H9 (cell line): ENCODE data around the gene TMPRSS6. TPM values are rescaled to one million over a fixed set of nuclear protein-coding genes. Genes with fewer than 3 reads are reported as not detected.

Source experiments
- DNase-seq: peaks from one replicate; pipeline ENCODE4 v3.0.0-alpha.2; 2017
- H2AFZ ChIP-seq: one replicate; pipeline ENCODE4 v1.6.1; 2013; ENCODE audit warnings: mild to moderate bottlenecking, low read length, control low read depth, moderate library complexity
- H2AK5ac ChIP-seq: 2 replicates; pipeline ENCODE4 v1.6.1; 2013; ENCODE audit warnings: low read length, control low read depth, mixed read lengths; ENCODE audit not compliant: insufficient read length
- H2BK120ac ChIP-seq: one replicate; pipeline ENCODE4 v1.6.1; 2013; ENCODE audit warnings: low read depth, mild to moderate bottlenecking, low read length, control low read depth, inconsistent platforms; ENCODE audit not compliant: poor library complexity, severe bottlenecking
- H2BK12ac ChIP-seq: 2 replicates; pipeline ENCODE4 v1.6.1; 2013; ENCODE audit warnings: low read length, control low read depth, mixed read lengths, low read depth; ENCODE audit not compliant: insufficient read length
- H2BK15ac ChIP-seq: 2 replicates; pipeline ENCODE4 v1.6.1; 2013; ENCODE audit warnings: low read depth, low read length, control low read depth
- H2BK20ac ChIP-seq: one replicate; pipeline ENCODE4 v1.6.1; 2013; ENCODE audit warnings: low read depth, mild to moderate bottlenecking, low read length, control low read depth, inconsistent platforms; ENCODE audit not compliant: poor library complexity, severe bottlenecking
- H2BK5ac ChIP-seq: 2 replicates; pipeline ENCODE4 v1.6.1; 2013; ENCODE audit warnings: low read length, control low read depth, mixed read lengths; ENCODE audit not compliant: insufficient read length
- H3K14ac ChIP-seq: 2 replicates; pipeline ENCODE4 v1.6.1; 2013; ENCODE audit warnings: low read length, control low read depth; ENCODE audit not compliant: insufficient read depth
- H3K18ac ChIP-seq: 2 replicates; pipeline ENCODE4 v1.6.1; 2013; ENCODE audit warnings: low read depth, mild to moderate bottlenecking, mixed read lengths, low read length, control low read depth; ENCODE audit not compliant: insufficient read length
- H3K23ac ChIP-seq: 2 replicates; pipeline ENCODE4 v1.6.1; 2013; ENCODE audit warnings: low read length, control low read depth, mixed read lengths, low read depth; ENCODE audit not compliant: insufficient read length
- H3K23me2 ChIP-seq: 2 replicates; pipeline ENCODE4 v1.6.1; 2013; ENCODE audit warnings: low read depth, mild to moderate bottlenecking, mixed read lengths, low read length, control low read depth; ENCODE audit not compliant: insufficient read length, poor library complexity, severe bottlenecking
- H3K27ac ChIP-seq: 2 replicates; pipeline ENCODE4 v1.5.1; 2013; ENCODE audit warnings: low read length, control low read depth, mixed read lengths, low read depth; ENCODE audit not compliant: insufficient read length
- H3K27me3 ChIP-seq: 2 replicates; pipeline ENCODE4 v1.6.1; 2013; ENCODE audit warnings: low read length, control low read depth, inconsistent platforms; ENCODE audit not compliant: insufficient read depth
- H3K4ac ChIP-seq: 2 replicates; pipeline ENCODE4 v1.6.1; 2013; ENCODE audit warnings: low read depth, mild to moderate bottlenecking, control low read depth, inconsistent platforms, low read length, moderate library complexity
- H3K4me1 ChIP-seq: 2 replicates; pipeline ENCODE4 v1.6.1; 2013; ENCODE audit warnings: low read length, control low read depth, inconsistent platforms; ENCODE audit not compliant: insufficient read depth
- H3K4me2 ChIP-seq: 2 replicates; pipeline ENCODE4 v1.6.1; 2013; ENCODE audit warnings: low read length, control low read depth, mixed read lengths; ENCODE audit not compliant: insufficient read length, insufficient read depth
- H3K56ac ChIP-seq: 2 replicates; pipeline ENCODE4 v1.6.1; 2013; ENCODE audit warnings: low read depth, mild to moderate bottlenecking, mixed read lengths, low read length, control low read depth; ENCODE audit not compliant: insufficient read length
- H3K79me1 ChIP-seq: 2 replicates; pipeline ENCODE4 v1.6.1; 2013; ENCODE audit warnings: low read depth, mild to moderate bottlenecking, moderate library complexity, low read length, control low read depth, inconsistent platforms; ENCODE audit not compliant: insufficient read depth, poor library complexity, severe bottlenecking
- H3K79me2 ChIP-seq: 2 replicates; pipeline ENCODE4 v1.6.1; 2013; ENCODE audit warnings: low read length, control low read depth, inconsistent platforms; ENCODE audit not compliant: insufficient read depth
- H3K9ac ChIP-seq: 2 replicates; pipeline ENCODE4 v1.6.1; 2013; ENCODE audit warnings: low read length, control low read depth, mixed read lengths; ENCODE audit not compliant: insufficient read length; ENCODE audit errors: extremely low read depth
- H3K9me3 ChIP-seq: one replicate; pipeline ENCODE4 v1.6.1; 2013; ENCODE audit warnings: low read depth, low read length, inconsistent platforms; ENCODE audit not compliant: control insufficient read depth
- H3T11ph ChIP-seq: one replicate; pipeline ENCODE4 v1.6.1; 2013; ENCODE audit warnings: mild to moderate bottlenecking, low read length, control low read depth, inconsistent platforms
- H4K20me1 ChIP-seq: one replicate; pipeline ENCODE4 v1.6.1; 2013; ENCODE audit not compliant: control insufficient read depth, insufficient read length, insufficient read depth
- H4K5ac ChIP-seq: 2 replicates; pipeline ENCODE4 v1.6.1; 2013; ENCODE audit warnings: low read depth, mild to moderate bottlenecking, mixed read lengths, low read length, control low read depth; ENCODE audit not compliant: insufficient read length
- H4K8ac ChIP-seq: replicated peaks from 2 replicates; pipeline ENCODE4 v1.6.1; 2013; ENCODE audit warnings: low read length, control low read depth, mixed read lengths, low read depth; ENCODE audit not compliant: insufficient read length
- H4K91ac ChIP-seq: 2 replicates; pipeline ENCODE4 v1.6.1; 2013; ENCODE audit warnings: low read depth, mild to moderate bottlenecking, moderate library complexity, mixed read lengths, low read length, control low read depth; ENCODE audit not compliant: insufficient read length
- H3K27ac Mint-ChIP-seq, 3 experiments: 2 replicates in 2 of 3; 3 replicates in 1 of 3; pipeline ENCODE4 v1.8.0; 2020 to 2021; ENCODE audit warnings: mixed read lengths in 3 of 3, mild to moderate bottlenecking in 1 of 3, moderate library complexity in 1 of 3
- H3K27me3 Mint-ChIP-seq: 2 replicates; pipeline ENCODE4 v1.8.0; 2021; ENCODE audit warnings: low read depth, mild to moderate bottlenecking, moderate library complexity, mixed read lengths
- H3K36me3 Mint-ChIP-seq, 3 experiments: 2 replicates in 2 of 3; 3 replicates in 1 of 3; pipeline ENCODE4 v1.8.0; 2020 to 2021; ENCODE audit warnings: low read depth in 3 of 3, mixed read lengths in 3 of 3; ENCODE audit not compliant: insufficient read depth in 1 of 3
- H3K4me1 Mint-ChIP-seq, 2 experiments: 2 replicates each; pipeline ENCODE4 v1.8.0; 2020; ENCODE audit warnings: mixed read lengths in 2 of 2
- H3K4me3 Mint-ChIP-seq, 2 experiments: 2 replicates in 1 of 2; 3 replicates in 1 of 2; pipeline ENCODE4 v1.8.0; 2020 to 2021; ENCODE audit warnings: mild to moderate bottlenecking in 2 of 2, mixed read lengths in 2 of 2, moderate library complexity in 1 of 2
- H3K9me3 Mint-ChIP-seq, 2 experiments: 2 replicates in 1 of 2; 3 replicates in 1 of 2; pipeline ENCODE4 v1.8.0; 2020; ENCODE audit warnings: mild to moderate bottlenecking in 2 of 2, mixed read lengths in 2 of 2, moderate library complexity in 1 of 2
- CTCF ChIP-seq: fragments of 200-600 bp; sonication (generic); conservative IDR thresholded peaks from 3 replicates; pipeline ENCODE4 v1.8.0; 2021; ENCODE audit warnings: antibody characterized with exemption, mild to moderate bottlenecking
- WGBS: extraction: QIAGEN DNeasy Blood & Tissue Kit; methylation state at CpG from one replicate; pipeline ENCODE4 v1.1.7; 2013; ENCODE audit warnings: missing lambda C conversion rate, low lambda C conversion rate, mixed read lengths; ENCODE audit not compliant: insufficient read length; ENCODE audit errors: extremely low coverage; 5-methylcytosine and 5-hydroxymethylcytosine counted together
- total RNA-seq: library from RNA; stranded (reverse); gene quantifications from 2 replicates; pipeline ENCODE4 v1.2.1, GENCODE V29; 2021

The TMPRSS6 gene
- total RNA-seq, 1 experiment from 2014 or later, result not detected

- peaks cover 7 to 39% (median 16%) of the 10 kb centered on the region in 3 experiments; a peak in 6 of 7 replicates for H3K36me3 Mint-ChIP-seq
- H3K9ac ChIP-seq, result no peak overlapping the region
- no peaks in the 10 kb centered on the region for H3K9me3 ChIP-seq
These were observed 55.5 kb downstream of the TMPRSS6 start for GRCh38 chr22:37054056-37054395.

More at GRCh38 chr22:37054056-37054395, 55.5 kb downstream of the TMPRSS6 start:
- Histone ChIP-seq H2BK15ac (no peak overlapping the region), H3K23ac (no peak overlapping the region), H4K20me1 (no peaks in the 10 kb centered on the region), H4K5ac (no peak overlapping the region), H2BK5ac (no peak overlapping the region), H3K27me3 (no peaks in the 10 kb centered on the region), H3K79me1 (no peaks in the 10 kb centered on the region), H3K4me1 (no peaks in the 10 kb centered on the region), H3K4ac (no peak overlapping the region), H3K4me2 (no peak overlapping the region), H3K56ac (no peak overlapping the region), H2AFZ (no peak overlapping the region), H3K27ac (no peak overlapping the region), H4K8ac (no peak overlapping the region), H2BK120ac (no peak overlapping the region), H3T11ph (no peak overlapping the region), H4K91ac (no peak overlapping the region), H3K23me2 (peaks cover 5% of the 10 kb centered on the region), H2AK5ac (no peak overlapping the region), H3K79me2 (no peaks in the 10 kb centered on the region), H3K14ac (no peak overlapping the region), H2BK20ac (no peak overlapping the region), H2BK12ac (no peak overlapping the region), H3K18ac (no peak overlapping the region)
- no peak for DNase-seq
- peaks cover 18% of the 10 kb centered on the region for H3K27me3 Mint-ChIP-seq
- TF ChIP-seq CTCF, result no peak
- no CpG with 5 or more reads among the region's 8 CpGs for WGBS
- H3K4me1 Mint-ChIP-seq, result peaks cover 4 to 12% of the 10 kb centered on the region in 2 experiments
- no peak overlapping the region; a peak in 2 of 5 replicates for H3K4me3 Mint-ChIP-seq
- H3K9me3 Mint-ChIP-seq, result no peaks in the 10 kb centered on the region; a peak in 1 of 5 replicates
- no peak overlapping the region for H3K27ac Mint-ChIP-seq
